ENCODE results near the gene NEGR1. TPM values are rescaled to one million over a fixed set of nuclear protein-coding genes. Genes with fewer than 3 reads are reported as not detected.

NEGR1 gene
- total and polyA plus RNA-seq, 2 experiments from 2014 or later: 1.0 to 2.8 TPM

DNA sequence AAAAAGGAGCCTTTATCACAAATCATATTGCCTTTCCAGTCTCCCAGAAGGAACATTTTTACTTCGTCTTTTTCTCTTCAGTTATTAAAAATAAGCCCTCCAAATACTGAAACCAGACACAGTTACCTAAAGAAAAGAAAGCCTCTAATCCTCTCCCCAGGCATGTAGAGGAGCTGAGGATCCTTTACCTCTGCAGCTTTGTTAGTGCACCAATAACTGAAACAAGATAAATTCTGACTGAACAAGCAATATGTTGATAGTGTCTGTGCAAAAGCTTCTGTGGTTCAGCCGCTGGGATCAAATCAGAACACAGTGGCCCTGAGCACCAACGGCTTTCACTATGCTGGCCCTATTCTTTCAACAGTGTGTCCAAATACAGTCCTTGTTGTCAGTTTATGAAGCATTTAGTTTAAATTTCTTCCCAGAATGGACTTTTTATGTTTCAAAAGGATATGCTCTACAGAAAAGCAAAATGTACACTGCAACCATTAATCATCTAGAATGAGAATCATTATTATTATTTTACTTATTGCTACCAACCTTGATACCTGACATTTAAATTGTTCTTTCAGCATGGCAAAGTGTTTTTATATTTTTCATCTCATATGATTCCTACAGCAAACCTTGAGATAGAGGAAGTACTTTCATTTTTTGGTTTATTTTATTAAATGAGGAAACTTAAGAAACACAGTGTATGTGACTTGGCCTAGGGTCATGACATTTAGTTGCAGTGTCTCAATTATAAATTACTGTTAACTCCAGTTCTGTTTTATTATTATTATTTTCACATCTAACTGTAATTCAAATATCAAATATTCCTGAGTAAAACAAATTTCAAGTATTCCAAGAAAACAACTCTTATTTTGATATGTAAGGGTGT is 217.9 kb downstream of the NEGR1 start:
- H3K27ac ChIP-seq: no peak overlapping the region
- no peaks in the 10 kb centered on the region for H3K9me2 ChIP-seq (replicated peaks; ENCODE audit: insufficient read depth)
- no peaks in the 10 kb centered on the region for H3K4me1 ChIP-seq (ENCODE audit: insufficient read depth)
- no peak for TF ChIP-seq EZH2 (IDR thresholded peaks at IDR 0.05; ENCODE audit: borderline replicate concordance)
- TF ChIP-seq, protein P1, sequence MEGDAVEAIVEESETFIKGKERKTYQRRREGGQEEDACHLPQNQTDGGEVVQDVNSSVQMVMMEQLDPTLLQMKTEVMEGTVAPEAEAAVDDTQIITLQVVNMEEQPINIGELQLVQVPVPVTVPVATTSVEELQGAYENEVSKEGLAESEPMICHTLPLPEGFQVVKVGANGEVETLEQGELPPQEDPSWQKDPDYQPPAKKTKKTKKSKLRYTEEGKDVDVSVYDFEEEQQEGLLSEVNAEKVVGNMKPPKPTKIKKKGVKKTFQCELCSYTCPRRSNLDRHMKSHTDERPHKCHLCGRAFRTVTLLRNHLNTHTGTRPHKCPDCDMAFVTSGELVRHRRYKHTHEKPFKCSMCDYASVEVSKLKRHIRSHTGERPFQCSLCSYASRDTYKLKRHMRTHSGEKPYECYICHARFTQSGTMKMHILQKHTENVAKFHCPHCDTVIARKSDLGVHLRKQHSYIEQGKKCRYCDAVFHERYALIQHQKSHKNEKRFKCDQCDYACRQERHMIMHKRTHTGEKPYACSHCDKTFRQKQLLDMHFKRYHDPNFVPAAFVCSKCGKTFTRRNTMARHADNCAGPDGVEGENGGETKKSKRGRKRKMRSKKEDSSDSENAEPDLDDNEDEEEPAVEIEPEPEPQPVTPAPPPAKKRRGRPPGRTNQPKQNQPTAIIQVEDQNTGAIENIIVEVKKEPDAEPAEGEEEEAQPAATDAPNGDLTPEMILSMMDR (IDR thresholded peaks at IDR 0.05; ENCODE audit: poor library complexity): no peak
- no peak for TF ChIP-seq EZH2phosphoT487 (IDR thresholded peaks at IDR 0.05; ENCODE audit: low read depth, severe bottlenecking, unreplicated experiment)
- H3K27me3 ChIP-seq: no peaks in the 10 kb centered on the region
- DNase-seq (ENCODE audit: low spot score): no peak
- whole genome bisulfite sequencing (ENCODE audit: low lambda C conversion rate, missing lambda C conversion rate): 79% methylated on average over 3 of the region's 3 CpGs
- H3K4me2 ChIP-seq: no peak overlapping the region
- H3K9me3 ChIP-seq (ENCODE audit: low read depth): no peaks in the 10 kb centered on the region
- H2AFZ ChIP-seq: no peak overlapping the region
- no peaks in the 10 kb centered on the region for H3K79me2 ChIP-seq
- H4K20me1 ChIP-seq (ENCODE audit: insufficient read depth, poor library complexity, severe bottlenecking): no peaks in the 10 kb centered on the region
- H3K36me3 ChIP-seq (replicated peaks; ENCODE audit: insufficient read depth, low read depth): no peaks in the 10 kb centered on the region
- no peak overlapping the region for H3K4me3 ChIP-seq

DNA sequence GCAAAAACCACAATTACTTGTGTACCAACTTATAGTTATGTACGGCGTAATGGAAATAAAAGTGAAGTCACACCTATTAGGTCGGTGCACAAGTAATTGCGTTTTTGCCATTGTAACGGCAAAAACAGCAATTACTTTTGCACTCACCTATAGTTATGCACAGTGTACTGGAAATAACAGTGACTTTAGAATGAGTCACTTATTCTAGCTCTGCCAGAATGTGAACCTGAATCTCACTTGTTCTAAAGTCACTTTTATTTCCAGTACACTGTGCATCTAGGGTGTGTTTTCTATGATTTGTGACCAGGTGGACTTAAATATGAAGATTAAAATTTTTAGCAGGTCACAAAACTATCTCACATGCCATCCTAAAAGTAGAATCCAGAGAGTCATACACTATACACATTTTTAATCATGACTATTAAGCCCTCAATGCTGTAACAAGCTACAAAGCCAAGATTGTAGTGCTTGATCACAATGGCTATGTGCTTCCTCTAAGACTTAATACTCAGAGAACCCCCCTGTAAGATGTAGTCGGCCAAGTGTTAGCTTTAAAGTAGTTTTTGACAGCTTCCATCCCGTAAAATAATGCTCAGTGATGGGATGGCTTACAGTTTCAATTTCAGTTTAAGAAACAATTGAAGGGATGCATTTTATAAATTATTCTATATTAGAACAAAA is 218.8 kb downstream of the NEGR1 start:
- H3K27me3 ChIP-seq: no peaks in the 10 kb centered on the region
- H3K4me1 ChIP-seq (ENCODE audit: insufficient read depth): no peaks in the 10 kb centered on the region
- no peak for DNase-seq (ENCODE audit: low spot score)
- H3K4me3 ChIP-seq: no peak overlapping the region
- 88% methylated on average over 7 of the region's 7 CpGs for WGBS (ENCODE audit: low lambda C conversion rate, missing lambda C conversion rate)
- no peaks in the 10 kb centered on the region for H3K9me3 ChIP-seq (ENCODE audit: low read depth)
- no peak overlapping the region for H3K27ac ChIP-seq
- TF ChIP-seq EZH2 (IDR thresholded peaks at IDR 0.05; ENCODE audit: borderline replicate concordance) (no peak), EZH2phosphoT487 (IDR thresholded peaks at IDR 0.05; ENCODE audit: low read depth, severe bottlenecking, unreplicated experiment) (no peak)
- TF ChIP-seq, protein P1 (IDR thresholded peaks at IDR 0.05; ENCODE audit: poor library complexity): no peak
- no peaks in the 10 kb centered on the region for H3K79me2 ChIP-seq
- no peaks in the 10 kb centered on the region for H4K20me1 ChIP-seq (ENCODE audit: insufficient read depth, poor library complexity, severe bottlenecking)
- H2AFZ ChIP-seq: no peak overlapping the region
- H3K4me2 ChIP-seq: no peak overlapping the region
- H3K9me2 ChIP-seq (replicated peaks; ENCODE audit: insufficient read depth): no peaks in the 10 kb centered on the region
- no peaks in the 10 kb centered on the region for H3K36me3 ChIP-seq (replicated peaks; ENCODE audit: insufficient read depth, low read depth)

DNA sequence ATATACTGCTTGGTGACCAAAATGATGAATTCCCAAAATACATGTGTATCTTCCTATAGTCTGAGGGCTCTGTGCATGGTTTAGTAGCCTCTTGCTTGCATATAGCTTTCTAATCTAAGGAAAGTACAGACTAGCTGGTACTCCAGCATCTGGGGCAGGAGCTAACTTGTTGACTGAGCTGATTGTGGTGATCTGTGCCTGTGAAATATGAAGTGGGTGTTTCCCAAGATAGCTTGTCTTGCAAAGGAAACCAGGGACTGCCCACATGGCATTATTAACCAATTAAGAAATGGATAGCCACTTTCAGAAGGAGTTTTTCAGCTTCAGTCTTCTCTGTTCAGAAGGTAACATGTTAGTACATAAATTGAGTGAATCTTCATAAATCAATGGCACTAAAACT is 219.8 kb downstream of the NEGR1 start:
- Histone ChIP-seq H3K4me3 (no peak overlapping the region), H3K4me2 (no peak overlapping the region), H3K9me3 (ENCODE audit: low read depth) (no peaks in the 10 kb centered on the region), H3K4me1 (ENCODE audit: insufficient read depth) (no peaks in the 10 kb centered on the region), H3K79me2 (no peaks in the 10 kb centered on the region), H3K36me3 (replicated peaks; ENCODE audit: insufficient read depth, low read depth) (no peaks in the 10 kb centered on the region), H4K20me1 (ENCODE audit: insufficient read depth, poor library complexity, severe bottlenecking) (no peaks in the 10 kb centered on the region), H3K27ac (no peak overlapping the region), H3K9me2 (replicated peaks; ENCODE audit: insufficient read depth) (no peaks in the 10 kb centered on the region), H3K27me3 (no peaks in the 10 kb centered on the region), H2AFZ (no peak overlapping the region)
- no peak for DNase-seq (ENCODE audit: low spot score)
- TF ChIP-seq EZH2 (IDR thresholded peaks at IDR 0.05; ENCODE audit: borderline replicate concordance) (no peak), EZH2phosphoT487 (IDR thresholded peaks at IDR 0.05; ENCODE audit: low read depth, severe bottlenecking, unreplicated experiment) (no peak)
- TF ChIP-seq, protein P1 (IDR thresholded peaks at IDR 0.05; ENCODE audit: poor library complexity): no peak

Measured in hepatocyte (in vitro differentiated cells).